ENCODE data around the gene SPANXN4. TPM values are rescaled to one million over a fixed set of nuclear protein-coding genes. Genes with fewer than 3 reads are reported as not detected.

The SPANXN4 gene
- total RNA-seq, 1 experiment from 2014 or later: not detected

DNA sequence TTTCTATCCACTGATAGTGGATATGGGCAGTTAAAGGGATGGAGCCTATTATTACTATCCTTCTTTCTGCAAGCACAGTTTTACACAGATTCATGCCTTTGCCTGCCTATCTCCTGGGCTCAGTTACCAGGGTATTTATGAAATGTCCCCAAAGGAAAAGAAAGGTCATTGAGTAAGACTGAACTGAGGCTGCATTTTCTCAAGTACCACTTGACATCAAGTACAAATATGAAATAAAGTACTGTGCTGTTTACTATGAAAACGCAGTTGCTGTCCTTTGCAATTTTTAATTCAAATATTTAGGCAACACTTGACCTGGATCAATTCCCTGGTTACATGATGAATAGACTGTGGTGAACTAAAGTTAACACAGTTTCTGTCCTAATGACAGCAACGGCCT, 23.5 kb upstream of the SPANXN4 start:
- Histone ChIP-seq H3T11ph (ENCODE audit: low read length) (no peak overlapping the region), H3K56ac (ENCODE audit: insufficient read length, low read depth, low read length) (no peak overlapping the region), H3K79me2 (ENCODE audit: insufficient read depth, low read length) (no peaks in the 10 kb centered on the region), H3K9me3 (ENCODE audit: control insufficient read depth, low read depth, low read length) (no peaks in the 10 kb centered on the region), H3K4me2 (ENCODE audit: insufficient read depth, insufficient read length, low read length) (no peak overlapping the region), H2BK15ac (ENCODE audit: low read depth, low read length) (no peak overlapping the region), H3K9ac (ENCODE audit: extremely low read depth, insufficient read length, low read length) (no peak overlapping the region), H3K14ac (ENCODE audit: insufficient read depth, low read length) (no peak overlapping the region), H2BK5ac (ENCODE audit: insufficient read length, low read length) (no peak overlapping the region), H3K18ac (ENCODE audit: insufficient read length, low read depth, low read length) (no peak overlapping the region), H4K5ac (ENCODE audit: insufficient read length, low read depth, low read length) (no peak overlapping the region), H3K4me1 (ENCODE audit: insufficient read depth, low read length) (no peaks in the 10 kb centered on the region), H4K20me1 (ENCODE audit: control insufficient read depth, insufficient read depth, insufficient read length) (no peaks in the 10 kb centered on the region), H3K27me3 (ENCODE audit: insufficient read depth, low read length) (no peaks in the 10 kb centered on the region), H4K8ac (replicated peaks; ENCODE audit: insufficient read length, low read depth, low read length) (no peak overlapping the region), H3K79me1 (ENCODE audit: insufficient read depth, low read depth, low read length, poor library complexity, severe bottlenecking) (no peaks in the 10 kb centered on the region), H3K4ac (ENCODE audit: low read depth, low read length) (no peak overlapping the region), H2AK5ac (ENCODE audit: insufficient read length, low read length) (no peak overlapping the region), H3K23me2 (ENCODE audit: insufficient read length, low read depth, low read length, poor library complexity, severe bottlenecking) (no peaks in the 10 kb centered on the region), H2AFZ (ENCODE audit: low read length) (no peak overlapping the region), H3K27ac (ENCODE audit: insufficient read length, low read depth, low read length) (no peak overlapping the region), H2BK20ac (ENCODE audit: low read depth, low read length, poor library complexity, severe bottlenecking) (no peak overlapping the region), H2BK12ac (ENCODE audit: insufficient read length, low read depth, low read length) (no peak overlapping the region), H3K23ac (ENCODE audit: insufficient read length, low read depth, low read length) (no peak overlapping the region), H4K91ac (ENCODE audit: insufficient read length, low read depth, low read length) (no peak overlapping the region), H2BK120ac (ENCODE audit: low read depth, low read length, poor library complexity, severe bottlenecking) (no peak overlapping the region)
- no peaks in the 10 kb centered on the region for H3K27me3 Mint-ChIP-seq (ENCODE audit: low read depth)
- H3K9me3 Mint-ChIP-seq: peaks cover 56 to 63% of the 10 kb centered on the region in 2 experiments
- no peak for TF ChIP-seq CTCF (conservative IDR thresholded peaks at IDR 0.05)
- no peak for DNase-seq
- H3K4me1 Mint-ChIP-seq: no peaks in the 10 kb centered on the region
- no peak overlapping the region for H3K4me3 Mint-ChIP-seq
- no CpG with 5 or more reads among the region's 2 CpGs for WGBS (ENCODE audit: extremely low coverage, insufficient read length, low lambda C conversion rate)
- no peak overlapping the region for H3K27ac Mint-ChIP-seq
- peaks cover 0 to 2% (median 0%) of the 10 kb centered on the region in 3 experiments; a peak in 2 of 7 replicates for H3K36me3 Mint-ChIP-seq (ENCODE audit: insufficient read depth in 1 of 3, low read depth in 3 of 3)
